HEK293T (cell line): ENCODE measurements around the gene USB1.

Source experiments
- CTCF ChIA-PET: fragments of 350-600 bp; formaldehyde crosslinking; extraction: SDS; loops from one replicate; lab custom pipeline; 2021; ENCODE audit warnings: antibody characterized with exemption, inconsistent platforms; lab: Yijun Ruan, JAX
- POLR2A ChIA-PET: fragments of 350-600 bp; formaldehyde crosslinking; extraction: SDS; loops from one replicate; lab custom pipeline; 2020; ENCODE audit warnings: antibody characterized with exemption, inconsistent platforms; lab: Yijun Ruan, JAX
- DNase-seq: peaks from one replicate; pipeline ENCODE4 v3.0.0; 2012; ENCODE audit warnings: mixed read lengths; ENCODE audit errors: extremely low spot score
- BHLHE40 ChIP-seq: fragments of 450-650 bp; IDR thresholded peaks from 2 replicates; pipeline ENCODE4 v1.6.1; 2016; ENCODE audit warnings: mild to moderate bottlenecking, moderate library complexity, borderline replicate concordance
- CTBP1 ChIP-seq: fragments of 450-650 bp; IDR thresholded peaks from 2 replicates; pipeline ENCODE4 v1.6.1; 2016; ENCODE audit warnings: borderline replicate concordance
- ELF4 ChIP-seq: fragments of 450-650 bp; IDR thresholded peaks from 2 replicates; pipeline ENCODE4 v1.6.1; 2017; ENCODE audit warnings: antibody characterized with exemption
- FOXA1 ChIP-seq: fragments of 450-650 bp; IDR thresholded peaks from 2 replicates; pipeline ENCODE4 v1.6.1; 2016; ENCODE audit warnings: mild to moderate bottlenecking
- FOXK2 ChIP-seq: fragments of 450-650 bp; IDR thresholded peaks from 2 replicates; pipeline ENCODE4 v1.6.1; 2016; ENCODE audit warnings: mild to moderate bottlenecking
- FOXM1 ChIP-seq: fragments of 450-650 bp; IDR thresholded peaks from 2 replicates; pipeline ENCODE4 v1.6.1; 2017; ENCODE audit warnings: mild to moderate bottlenecking, borderline replicate concordance
- L3MBTL2 ChIP-seq: fragments of 450-650 bp; conservative IDR thresholded peaks from 2 replicates; pipeline ENCODE4 v1.6.1; 2016; ENCODE audit warnings: mild to moderate bottlenecking
- LEF1 ChIP-seq: fragments of 450-650 bp; IDR thresholded peaks from 2 replicates; pipeline ENCODE4 v1.6.1; 2017; ENCODE audit warnings: mild to moderate bottlenecking, borderline replicate concordance
- NFRKB ChIP-seq: fragments of 450-650 bp; IDR thresholded peaks from 2 replicates; pipeline ENCODE4 v1.6.1; 2016; ENCODE audit warnings: mild to moderate bottlenecking, moderate library complexity
- PKNOX1 ChIP-seq: fragments of 450-650 bp; IDR thresholded peaks from 2 replicates; pipeline ENCODE4 v1.6.1; 2016
- SP1 ChIP-seq: fragments of 450-650 bp; IDR thresholded peaks from 2 replicates; pipeline ENCODE4 v1.6.1; 2017
- SUZ12 ChIP-seq: fragments of 450-650 bp; IDR thresholded peaks from 2 replicates; pipeline ENCODE4 v1.6.1; 2016; ENCODE audit warnings: mild to moderate bottlenecking
- ZNF384 ChIP-seq: fragments of 450-650 bp; IDR thresholded peaks from 2 replicates; pipeline ENCODE4 v1.6.1; 2016

The USB1 gene

DNA sequence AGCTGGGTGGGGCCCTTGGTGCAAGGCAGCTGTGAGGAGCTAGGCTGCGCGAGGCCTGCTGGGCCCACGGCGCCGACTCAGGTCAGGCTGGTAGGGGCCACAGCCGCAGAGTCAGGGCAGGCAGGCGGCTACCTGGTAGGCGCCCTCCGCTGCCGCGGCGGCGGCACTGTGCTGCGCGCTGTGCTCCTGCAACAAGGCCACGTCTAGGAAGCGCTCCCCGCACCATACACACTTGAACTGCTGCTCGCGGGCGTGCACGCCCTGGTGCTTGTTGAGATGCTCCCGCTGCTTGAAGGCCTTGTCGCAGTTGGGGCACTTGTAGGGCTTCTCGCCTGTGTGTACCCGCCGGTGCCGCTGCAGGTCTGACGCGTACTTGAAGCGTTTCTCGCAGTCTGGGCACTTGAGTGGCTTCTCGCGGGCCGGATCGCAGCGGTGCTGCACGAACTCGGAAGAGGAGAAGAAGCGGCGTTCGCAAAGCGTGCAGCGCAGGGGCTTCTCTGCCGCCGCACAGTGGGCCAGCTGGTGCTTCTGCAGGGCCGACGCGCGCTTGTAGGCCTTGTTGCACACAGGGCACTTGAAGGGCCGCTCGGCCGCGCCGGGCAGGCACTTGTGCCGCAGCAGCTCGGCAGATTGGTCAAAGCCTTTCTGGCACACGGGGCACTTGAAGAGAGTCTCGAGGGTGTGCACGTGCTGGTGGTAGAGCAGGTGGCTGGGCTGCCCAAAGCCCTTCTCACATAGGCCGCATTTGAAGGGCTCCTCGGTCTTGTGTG lies 4.6 kb upstream of the USB1 start:
- DNase-seq = no peak
- POLR2A ChIA-PET = interaction anchor here (1.2 kb wide), 1 partner anchor 76 kb away, joined by 3 read pairs; no protein-coding TSS in a partner anchor
- CTCF ChIA-PET = interaction anchor here (1.1 kb wide), 1 partner anchor 125 kb away, joined by 3 read pairs; no protein-coding TSS in a partner anchor
- TF ChIP-seq ELF4 = no peak

DNA sequence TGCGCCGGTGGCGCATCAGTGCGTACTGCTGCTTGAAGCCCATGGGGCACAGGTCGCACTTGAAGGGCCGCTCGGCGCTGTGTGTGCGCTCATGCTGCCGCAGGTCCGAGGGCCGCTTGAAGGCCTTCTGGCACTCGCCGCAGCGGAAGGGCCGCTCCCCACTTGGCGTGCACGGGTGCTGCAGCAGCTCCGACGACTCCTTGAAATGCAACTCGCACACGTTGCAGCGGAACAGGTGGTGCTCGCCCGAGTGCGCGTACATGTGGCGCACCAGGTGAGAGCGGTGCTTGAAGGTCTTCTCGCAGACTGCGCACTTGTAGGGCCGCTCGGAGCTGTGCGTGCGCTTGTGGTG lies 4.1 kb upstream of the USB1 start:
- no peak for DNase-seq
- TF ChIP-seq BHLHE40 (no peak), PKNOX1 (no peak)
- ChIA-PET CTCF (interaction anchor here (0.6 to 1.1 kb wide), 2 partner anchors 125 to 252 kb away, joined by 3 to 5 read pairs; no protein-coding TSS in a partner anchor), POLR2A (interaction anchor here (1.2 kb wide), 1 partner anchor 77 kb away, joined by 3 read pairs; no protein-coding TSS in a partner anchor)

GRCh38 chr16:57997528-57998265 lies 3.5 kb upstream of the USB1 start:
- ChIA-PET CTCF (interaction anchor here (0.6 to 0.9 kb wide), 2 partner anchors 99 to 253 kb away, joined by 3 to 5 read pairs; no protein-coding TSS in a partner anchor), POLR2A (no interaction called here)

DNA sequence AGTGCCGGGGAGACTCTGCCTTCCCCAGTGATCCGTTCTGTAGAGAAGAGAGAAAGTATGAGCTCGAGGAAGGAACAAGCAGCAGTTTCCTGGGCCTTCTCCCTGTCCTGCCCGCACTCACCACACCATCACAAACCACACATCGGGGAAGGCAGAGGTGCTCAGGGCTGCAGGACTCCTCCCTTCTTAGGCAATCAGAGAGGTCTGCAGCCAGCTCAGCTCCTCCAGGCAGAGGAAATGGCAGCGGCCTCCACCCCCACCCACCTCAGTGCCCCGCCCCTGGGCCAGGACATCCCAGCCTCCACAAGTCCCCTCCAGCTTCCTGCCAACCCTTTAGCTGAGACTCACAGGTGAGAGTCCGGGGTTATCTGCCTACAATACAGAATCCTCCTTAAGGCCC lies 2.7 kb upstream of the USB1 start:
- ChIA-PET POLR2A (interaction anchor here (1.1 kb wide), 1 partner anchor 263 kb away, joined by 3 read pairs; the partner anchor contains the start of gene KATNB1), CTCF (interaction anchor here (0.9 kb wide), 1 partner anchor 100 kb away, joined by 3 read pairs; no protein-coding TSS in a partner anchor)
- no peak for DNase-seq
- no peak for TF ChIP-seq NFRKB
- no peak for TF ChIP-seq FOXM1
- no peak for TF ChIP-seq BHLHE40
- TF ChIP-seq PKNOX1 = no peak

More at GRCh38 chr16:57997528-57998265, 3.5 kb upstream of the USB1 start:
- DNase-seq = no peak
- no peak for TF ChIP-seq LEF1

DNA sequence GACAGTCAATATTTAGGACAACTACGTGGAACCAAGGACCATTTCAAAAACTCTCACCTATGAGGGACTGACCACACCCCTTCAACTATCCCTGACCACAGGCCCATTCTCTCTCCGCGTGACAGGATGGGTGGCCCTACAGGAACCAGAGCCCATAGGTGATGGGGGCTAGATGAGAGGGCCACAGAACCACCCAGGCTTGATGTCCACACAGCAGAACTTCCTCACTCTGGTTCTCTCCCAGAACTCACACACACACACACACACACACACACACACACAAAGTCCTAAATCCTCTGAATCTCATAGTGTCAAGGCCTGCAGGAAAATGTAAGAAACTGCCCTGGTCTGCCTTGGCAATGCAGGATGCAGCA lies 2.2 kb upstream of the USB1 start:
- CTCF ChIA-PET = interaction anchor here (0.9 kb wide), 2 partner anchors 67 to 100 kb away, joined by 3 read pairs; no protein-coding TSS in a partner anchor
- TF ChIP-seq CTBP1 = no peak
- no peak for TF ChIP-seq NFRKB
- no peak for DNase-seq
- POLR2A ChIA-PET = interaction anchor here (1.1 to 1.2 kb wide), 2 partner anchors 130 to 263 kb away, joined by 3 to 4 read pairs; partner anchors contain the start of genes CFAP20 and KATNB1

DNA sequence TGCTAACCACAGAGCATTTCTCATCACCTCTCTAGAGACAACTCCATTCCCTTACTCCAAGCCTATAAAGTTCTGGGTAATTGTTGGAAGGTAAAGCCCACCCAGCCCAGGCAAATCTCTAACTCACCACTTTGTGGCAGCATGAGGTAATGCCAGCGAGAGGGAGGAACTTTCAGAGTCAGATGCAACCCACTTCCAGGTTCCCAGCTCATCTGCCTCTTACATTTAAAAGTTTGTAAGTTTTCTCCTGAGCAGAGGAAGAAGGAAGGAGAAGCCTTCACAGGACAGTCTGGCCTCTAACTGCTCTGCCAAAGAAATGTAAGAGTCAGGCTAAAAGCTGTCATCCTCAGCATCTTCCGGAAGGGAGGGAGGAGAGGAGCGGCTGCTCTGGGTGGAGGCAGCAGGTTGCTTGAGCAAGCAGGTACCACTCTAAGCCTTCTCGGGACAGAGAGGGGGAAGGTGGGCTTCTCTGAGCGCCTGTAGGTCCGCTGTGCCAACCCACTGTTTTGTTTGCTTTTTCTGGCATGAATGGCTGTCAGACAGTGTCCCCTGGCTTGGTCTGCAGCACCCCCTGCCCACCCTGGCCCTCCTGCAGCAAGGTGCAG lies 1.7 kb upstream of the USB1 start:
- CTCF ChIA-PET = interaction anchor here (0.9 kb wide), 1 partner anchor 67 kb away, joined by 3 read pairs; no protein-coding TSS in a partner anchor
- no peak for DNase-seq
- TF ChIP-seq SP1 (no peak), BHLHE40 (no peak), PKNOX1 (no peak), FOXK2 (no peak), ZNF384 (no peak), ELF4 (no peak), LEF1 (no peak), FOXA1 (no peak), FOXM1 (no peak), L3MBTL2 (no peak), SUZ12 (no peak), NFRKB (no peak)
- POLR2A ChIA-PET = interaction anchor here (0.6 to 1.2 kb wide), 3 partner anchors 19 to 264 kb away, joined by 3 to 4 read pairs (median 3); partner anchors contain the start of genes CFAP20 and KATNB1
